Measurements from ENCODE around the gene EIF3J.

The EIF3J gene

DNA sequence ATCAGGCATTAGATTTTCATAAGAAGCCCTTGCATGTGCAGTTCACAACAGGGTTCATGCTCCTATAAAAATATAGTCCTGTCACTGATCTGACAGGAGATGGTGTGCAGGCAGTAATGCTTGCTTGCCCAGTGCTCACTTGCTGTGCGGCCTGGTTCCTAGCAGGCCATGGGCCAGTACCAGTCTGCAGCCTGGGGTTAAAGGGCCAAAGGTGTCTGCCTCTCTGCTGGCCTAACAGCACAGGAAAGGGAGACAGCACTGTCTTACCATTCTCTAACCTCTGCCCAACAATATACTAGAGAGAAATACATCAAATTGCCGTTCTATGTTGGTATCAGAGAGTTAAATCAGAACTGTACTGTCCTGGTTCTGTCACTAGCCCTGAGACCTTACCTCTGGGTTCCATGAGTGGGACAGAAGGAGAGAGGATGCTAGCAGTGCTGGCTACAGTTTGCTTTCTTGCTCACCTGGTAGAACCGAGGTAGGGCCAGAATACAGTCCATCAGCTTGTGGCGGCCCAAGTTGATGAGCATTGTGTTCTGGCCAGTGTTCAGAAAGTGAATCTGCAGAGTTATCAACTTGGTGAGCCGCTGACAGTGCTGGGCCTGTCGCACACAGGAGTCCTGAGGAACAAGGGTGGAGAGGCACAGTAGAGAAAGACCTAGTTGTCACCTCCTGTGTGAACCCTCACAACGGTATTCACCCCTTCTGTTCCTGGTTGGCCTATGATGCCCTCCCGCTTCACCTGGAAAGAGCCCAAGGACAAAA, 28.6 kb downstream of the EIF3J start:
- peaks cover 83% of the 10 kb centered on the region for H3K36me3 Mint-ChIP-seq (ENCODE audit: low read depth)
- no peak overlapping the region for H3K27ac Mint-ChIP-seq
- H3K4me1 Mint-ChIP-seq = no peaks in the 10 kb centered on the region
- no peak overlapping the region for H3K4me3 Mint-ChIP-seq
- TF ChIP-seq, protein P1, sequence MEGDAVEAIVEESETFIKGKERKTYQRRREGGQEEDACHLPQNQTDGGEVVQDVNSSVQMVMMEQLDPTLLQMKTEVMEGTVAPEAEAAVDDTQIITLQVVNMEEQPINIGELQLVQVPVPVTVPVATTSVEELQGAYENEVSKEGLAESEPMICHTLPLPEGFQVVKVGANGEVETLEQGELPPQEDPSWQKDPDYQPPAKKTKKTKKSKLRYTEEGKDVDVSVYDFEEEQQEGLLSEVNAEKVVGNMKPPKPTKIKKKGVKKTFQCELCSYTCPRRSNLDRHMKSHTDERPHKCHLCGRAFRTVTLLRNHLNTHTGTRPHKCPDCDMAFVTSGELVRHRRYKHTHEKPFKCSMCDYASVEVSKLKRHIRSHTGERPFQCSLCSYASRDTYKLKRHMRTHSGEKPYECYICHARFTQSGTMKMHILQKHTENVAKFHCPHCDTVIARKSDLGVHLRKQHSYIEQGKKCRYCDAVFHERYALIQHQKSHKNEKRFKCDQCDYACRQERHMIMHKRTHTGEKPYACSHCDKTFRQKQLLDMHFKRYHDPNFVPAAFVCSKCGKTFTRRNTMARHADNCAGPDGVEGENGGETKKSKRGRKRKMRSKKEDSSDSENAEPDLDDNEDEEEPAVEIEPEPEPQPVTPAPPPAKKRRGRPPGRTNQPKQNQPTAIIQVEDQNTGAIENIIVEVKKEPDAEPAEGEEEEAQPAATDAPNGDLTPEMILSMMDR (IDR thresholded peaks at IDR 0.05; ENCODE audit: unreplicated experiment in 3 of 3) = no peak
- H3K9me3 Mint-ChIP-seq = peaks cover 13% of the 10 kb centered on the region
- H3K27me3 Mint-ChIP-seq (ENCODE audit: low read depth) = no peaks in the 10 kb centered on the region

DNA sequence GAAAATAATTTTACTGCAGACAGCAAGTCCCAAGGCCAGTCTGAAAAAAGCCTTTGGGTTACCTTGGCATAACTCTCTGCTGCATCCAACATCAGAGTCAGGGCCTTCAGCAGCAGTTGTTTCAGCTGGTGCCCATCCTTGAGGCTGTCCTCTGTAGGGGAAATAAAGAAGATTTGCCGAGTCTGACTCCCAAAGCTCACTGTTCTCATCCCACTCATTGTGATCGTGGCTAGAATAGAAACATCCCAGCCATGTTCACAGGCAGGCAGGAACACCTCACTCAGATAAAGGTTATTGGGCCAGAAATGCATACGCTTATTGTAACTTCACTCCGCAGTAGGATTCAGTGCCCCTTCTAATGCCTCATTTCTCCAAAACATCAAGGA, 29.2 kb downstream of the EIF3J start:
- H3K27ac Mint-ChIP-seq = no peak overlapping the region
- H3K27me3 Mint-ChIP-seq (ENCODE audit: low read depth) = no peaks in the 10 kb centered on the region
- H3K9me3 Mint-ChIP-seq = peaks cover 13% of the 10 kb centered on the region
- H3K4me3 Mint-ChIP-seq = no peak overlapping the region
- H3K4me1 Mint-ChIP-seq = no peaks in the 10 kb centered on the region
- H3K36me3 Mint-ChIP-seq (ENCODE audit: low read depth) = peaks cover 83% of the 10 kb centered on the region
- TF ChIP-seq, protein P1 (IDR thresholded peaks at IDR 0.05; ENCODE audit: unreplicated experiment in 3 of 3) = no peak

DNA sequence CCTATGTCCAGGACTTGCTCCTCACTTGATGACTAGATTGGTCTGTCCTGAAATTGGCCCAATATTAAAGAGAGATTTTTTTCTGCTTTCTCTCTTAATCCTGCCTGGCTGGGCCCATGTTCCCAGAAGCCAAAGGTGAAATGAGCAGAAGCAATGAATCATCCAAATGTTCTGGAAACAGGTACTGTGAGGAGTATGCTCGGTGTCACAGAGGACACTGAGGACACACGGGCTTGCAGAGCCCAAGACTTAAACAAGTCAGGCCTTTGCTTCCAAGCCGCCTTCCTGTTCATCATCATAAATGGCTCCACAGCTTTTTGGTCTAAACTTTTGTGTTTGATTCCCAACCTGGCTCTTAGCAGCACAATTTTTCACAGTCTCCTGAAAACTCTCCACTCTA, 31.4 kb downstream of the EIF3J start:
- Mint-ChIP-seq H3K27ac (no peak overlapping the region), H3K4me3 (no peak overlapping the region), H3K36me3 (ENCODE audit: low read depth) (peaks cover 75% of the 10 kb centered on the region), H3K9me3 (peaks cover 13% of the 10 kb centered on the region), H3K4me1 (no peaks in the 10 kb centered on the region), H3K27me3 (ENCODE audit: low read depth) (no peaks in the 10 kb centered on the region)
- TF ChIP-seq, protein P1 (IDR thresholded peaks at IDR 0.05; ENCODE audit: unreplicated experiment in 3 of 3) = no peak

DNA sequence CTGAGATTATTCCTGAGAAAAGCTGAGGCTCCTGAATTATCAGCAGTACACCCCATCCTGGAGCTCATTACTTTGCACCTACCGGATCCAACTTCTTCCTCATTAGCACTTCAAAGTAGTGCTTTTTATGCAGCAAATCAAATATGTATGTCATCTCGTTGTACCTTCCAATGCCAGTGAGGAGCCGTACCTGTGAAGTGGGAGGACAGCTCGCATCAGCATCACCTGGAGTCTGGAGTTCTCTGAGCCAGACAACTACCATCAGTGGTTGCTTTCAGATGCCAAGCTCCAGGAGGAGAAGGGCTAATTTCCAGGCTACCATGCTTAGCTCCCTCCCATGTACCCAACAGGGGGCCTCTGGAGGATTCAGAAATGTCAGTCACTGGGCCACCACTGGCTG, 32.4 kb downstream of the EIF3J start:
- TF ChIP-seq, protein P1 (IDR thresholded peaks at IDR 0.05; ENCODE audit: unreplicated experiment in 3 of 3) = no peak
- Mint-ChIP-seq H3K4me3 (no peak overlapping the region), H3K27me3 (ENCODE audit: low read depth) (no peaks in the 10 kb centered on the region), H3K36me3 (ENCODE audit: low read depth) (peaks cover 67% of the 10 kb centered on the region), H3K27ac (no peak overlapping the region), H3K9me3 (peaks cover 13% of the 10 kb centered on the region), H3K4me1 (no peaks in the 10 kb centered on the region)

DNA sequence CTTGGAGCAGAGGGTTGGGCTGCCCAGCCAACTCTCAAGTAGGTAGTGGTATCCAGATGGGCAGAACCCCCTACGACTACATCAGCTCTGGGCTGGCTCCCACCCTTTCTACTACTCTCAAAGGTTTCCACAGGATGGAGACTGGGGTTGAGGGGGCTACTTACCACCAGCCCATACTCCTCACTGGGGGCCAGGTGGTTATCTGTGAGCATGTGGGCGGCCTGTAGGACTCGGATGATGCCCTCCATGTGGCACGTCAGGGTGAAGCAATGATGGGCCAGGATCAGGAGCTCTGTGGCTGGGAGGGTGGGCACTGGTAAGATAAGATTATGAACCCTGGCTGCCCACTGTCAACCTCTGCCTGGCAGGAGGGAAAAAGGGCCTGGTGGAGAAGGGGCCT, 33.4 kb downstream of the EIF3J start:
- Mint-ChIP-seq H3K4me1 (no peaks in the 10 kb centered on the region), H3K9me3 (peaks cover 4% of the 10 kb centered on the region), H3K4me3 (no peak overlapping the region), H3K27me3 (ENCODE audit: low read depth) (no peaks in the 10 kb centered on the region), H3K36me3 (ENCODE audit: low read depth) (peaks cover 67% of the 10 kb centered on the region), H3K27ac (no peak overlapping the region)
- TF ChIP-seq, protein P1 (IDR thresholded peaks at IDR 0.05; ENCODE audit: unreplicated experiment in 3 of 3) = no peak

DNA sequence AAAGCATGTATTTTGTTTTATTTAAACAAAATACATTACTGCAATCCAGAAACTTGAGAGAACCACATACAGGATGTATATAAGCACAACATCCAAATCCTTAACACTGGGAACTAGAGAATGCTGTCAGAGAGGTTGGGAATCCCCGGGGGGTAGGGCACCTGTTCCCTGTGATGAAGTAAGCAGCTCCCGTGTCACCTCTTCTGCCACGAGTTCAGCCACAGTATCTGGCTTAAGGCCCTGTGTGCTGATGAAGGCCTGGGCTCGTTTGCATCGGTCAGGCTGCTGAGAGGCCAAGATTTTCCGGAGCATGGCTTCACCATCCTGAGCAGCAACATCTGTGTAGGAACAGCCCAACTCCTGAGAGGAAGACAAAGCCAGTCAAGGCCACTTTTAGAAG, 36.4 kb downstream of the EIF3J start:
- no peaks in the 10 kb centered on the region for H3K4me1 Mint-ChIP-seq
- no peak overlapping the region for H3K4me3 Mint-ChIP-seq
- TF ChIP-seq, protein P1 (IDR thresholded peaks at IDR 0.05; ENCODE audit: unreplicated experiment in 3 of 3) = no peak
- no peak overlapping the region for H3K27ac Mint-ChIP-seq
- H3K9me3 Mint-ChIP-seq = no peaks in the 10 kb centered on the region
- peaks cover 48% of the 10 kb centered on the region for H3K36me3 Mint-ChIP-seq (ENCODE audit: low read depth)
- H3K27me3 Mint-ChIP-seq (ENCODE audit: low read depth) = no peaks in the 10 kb centered on the region
